ENCODE measurements around the gene SELENBP1. TPM values are rescaled to one million over a fixed set of nuclear protein-coding genes. Genes with fewer than 3 reads are reported as not detected.

The SELENBP1 gene
- total and polyA plus RNA-seq, 2 experiments from 2014 or later = 63.9 to 86.4 TPM

- no peaks in the 10 kb centered on the region for H4K20me1 ChIP-seq (ENCODE audit: insufficient read depth, poor library complexity, severe bottlenecking)
- no peak for TF ChIP-seq EZH2phosphoT487 (IDR thresholded peaks at IDR 0.05; ENCODE audit: low read depth, severe bottlenecking, unreplicated experiment)
- TF ChIP-seq CTCF (IDR thresholded peaks at IDR 0.05; ENCODE audit: poor library complexity) = peak; percentile 80
Measured at GRCh38 chr1:151340870-151341754, 31.4 kb downstream of the SELENBP1 start.

DNA sequence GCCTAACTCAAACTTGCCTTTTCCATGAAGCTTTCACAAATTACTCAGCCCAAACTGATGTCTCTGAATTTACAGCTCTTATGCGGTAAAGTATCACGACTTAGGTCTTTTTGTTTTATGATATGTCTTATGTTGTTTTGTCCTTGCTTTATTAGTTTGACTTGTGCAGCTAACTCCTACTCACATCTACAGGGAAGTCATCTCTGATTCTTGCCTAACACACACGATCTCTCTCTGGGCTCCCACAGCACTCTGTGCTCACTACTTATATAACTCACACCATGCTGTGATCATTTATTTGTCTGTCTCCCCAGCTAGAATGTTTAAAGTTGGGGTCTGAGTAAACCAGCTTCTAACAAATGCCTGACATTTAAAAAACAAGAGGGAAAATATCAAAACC, 35.9 kb downstream of the SELENBP1 start:
- DNase-seq (ENCODE audit: low spot score) = no peak
- Histone ChIP-seq H3K27me3 (no peaks in the 10 kb centered on the region), H3K4me1 (ENCODE audit: insufficient read depth) (no peaks in the 10 kb centered on the region), H3K4me3 (no peak overlapping the region), H2AFZ (no peak overlapping the region), H3K27ac (no peak overlapping the region), H3K36me3 (replicated peaks; ENCODE audit: insufficient read depth, low read depth) (no peaks in the 10 kb centered on the region), H3K9me2 (replicated peaks; ENCODE audit: insufficient read depth) (no peaks in the 10 kb centered on the region), H3K9me3 (ENCODE audit: low read depth) (no peaks in the 10 kb centered on the region), H3K4me2 (no peak overlapping the region), H3K79me2 (no peaks in the 10 kb centered on the region), H4K20me1 (ENCODE audit: insufficient read depth, poor library complexity, severe bottlenecking) (no peaks in the 10 kb centered on the region)
- no peak for TF ChIP-seq CTCF (IDR thresholded peaks at IDR 0.05; ENCODE audit: poor library complexity)
- TF ChIP-seq EZH2 (IDR thresholded peaks at IDR 0.05; ENCODE audit: borderline replicate concordance) = no peak
- WGBS (ENCODE audit: low lambda C conversion rate, missing lambda C conversion rate) = 87% methylated on average over 3 of the region's 3 CpGs

More at GRCh38 chr1:151340870-151341754, 31.4 kb downstream of the SELENBP1 start:
- H3K4me2 ChIP-seq = no peak overlapping the region
- no peak overlapping the region for H3K4me3 ChIP-seq
- H3K4me1 ChIP-seq (ENCODE audit: insufficient read depth) = peaks cover 5% of the 10 kb centered on the region
- H3K9me2 ChIP-seq (replicated peaks; ENCODE audit: insufficient read depth) = no peaks in the 10 kb centered on the region
- H2AFZ ChIP-seq = no peak overlapping the region
- H3K27me3 ChIP-seq = no peaks in the 10 kb centered on the region
- H3K9me3 ChIP-seq (ENCODE audit: low read depth) = no peaks in the 10 kb centered on the region
- peak; percentile 91 for DNase-seq (ENCODE audit: low spot score)
- H3K27ac ChIP-seq = peak overlapping the region; percentile 19
- H3K36me3 ChIP-seq (replicated peaks; ENCODE audit: insufficient read depth, low read depth) = no peaks in the 10 kb centered on the region
- H3K79me2 ChIP-seq = peaks cover 6% of the 10 kb centered on the region
- 36% methylated on average over 7 of the region's 7 CpGs for WGBS (ENCODE audit: low lambda C conversion rate, missing lambda C conversion rate)

DNA sequence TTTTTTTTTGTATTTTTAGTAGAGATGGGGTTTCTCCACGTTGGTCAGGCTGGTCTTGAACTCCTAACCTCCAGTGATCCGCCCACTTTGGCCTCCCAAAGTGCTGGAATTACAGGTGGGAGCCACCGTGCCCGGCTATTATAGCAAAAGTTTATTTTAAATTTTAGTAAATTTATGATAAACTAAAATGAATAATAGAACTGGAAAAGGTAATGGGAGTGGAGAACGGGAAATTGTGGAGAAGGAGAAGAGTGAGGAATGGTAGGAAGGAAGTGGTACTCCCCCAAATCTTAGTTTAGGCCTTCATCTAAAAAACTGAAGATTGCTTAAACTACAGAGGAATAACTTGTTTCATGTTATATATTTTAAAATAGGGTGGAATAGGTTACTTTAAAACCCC, 37.7 kb downstream of the SELENBP1 start:
- no peaks in the 10 kb centered on the region for H3K79me2 ChIP-seq
- no peaks in the 10 kb centered on the region for H4K20me1 ChIP-seq (ENCODE audit: insufficient read depth, poor library complexity, severe bottlenecking)
- no peaks in the 10 kb centered on the region for H3K9me3 ChIP-seq (ENCODE audit: low read depth)
- H3K9me2 ChIP-seq (replicated peaks; ENCODE audit: insufficient read depth) = no peaks in the 10 kb centered on the region
- no peaks in the 10 kb centered on the region for H3K4me1 ChIP-seq (ENCODE audit: insufficient read depth)
- no peaks in the 10 kb centered on the region for H3K36me3 ChIP-seq (replicated peaks; ENCODE audit: insufficient read depth, low read depth)
- TF ChIP-seq EZH2 (IDR thresholded peaks at IDR 0.05; ENCODE audit: borderline replicate concordance) (no peak), CTCF (IDR thresholded peaks at IDR 0.05; ENCODE audit: poor library complexity) (no peak), EZH2phosphoT487 (IDR thresholded peaks at IDR 0.05; ENCODE audit: low read depth, severe bottlenecking, unreplicated experiment) (no peak)
- 96% methylated on average over 5 of the region's 5 CpGs for WGBS (ENCODE audit: low lambda C conversion rate, missing lambda C conversion rate)
- no peaks in the 10 kb centered on the region for H3K27me3 ChIP-seq
- H2AFZ ChIP-seq = no peak overlapping the region
- H3K4me3 ChIP-seq = no peak overlapping the region
- no peak overlapping the region for H3K27ac ChIP-seq
- DNase-seq (ENCODE audit: low spot score) = no peak
- no peak overlapping the region for H3K4me2 ChIP-seq

Measured in hepatocyte (in vitro differentiated cells).